HEK293 (cell line): ENCODE results near the gene RNF40.

Experiments used
- CTCF ChIP-seq: fragments of 450-650 bp; formaldehyde crosslinking; IDR thresholded peaks from 2 replicates; pipeline ENCODE4 v1.5.1; 2016; ENCODE audit warnings: missing biosample characterization, missing genetic modification characterization
- PBX3 ChIP-seq: sonication (generic); formaldehyde crosslinking; IDR thresholded peaks from 2 replicates; pipeline ENCODE4 v1.8.1; 2022; ENCODE audit warnings: mild to moderate bottlenecking, moderate library complexity, missing genetic modification reagents
- ZNF274 ChIP-seq, 2 experiments: fragments of 200-500 bp in 1 of 2; fragments of 450-650 bp in 1 of 2; sonication (Bioruptor generic) in 1 of 2; formaldehyde crosslinking in 1 of 2; IDR thresholded peaks; 2 replicates each; pipeline versions ENCODE4 v1.5.1 to v1.6.1; 2014 to 2016; ENCODE audit warnings: borderline replicate concordance in 1 of 2, inconsistent platforms in 1 of 2, low read length in 1 of 2, missing biosample characterization in 1 of 2, missing genetic modification characterization in 1 of 2
- ZNF76 ChIP-seq: fragments of 450-650 bp; formaldehyde crosslinking; IDR thresholded peaks from 2 replicates; pipeline ENCODE4; 2016; ENCODE audit warnings: low read depth, missing biosample characterization, missing genetic modification characterization, borderline replicate concordance

GRCh38 chr16:30766206-30766932 is 4.2 kb downstream of the RNF40 start:
- TF ChIP-seq ZNF274 (IDR thresholded peaks at IDR 0.05; ENCODE audit: low read length): no peak
- TF ChIP-seq ZNF274 (tag by site-specific recombination; IDR thresholded peaks at IDR 0.05; ENCODE audit: borderline replicate concordance): no peak
- TF ChIP-seq ZNF76 (tag by site-specific recombination): no peak
- TF ChIP-seq CTCF (tag by site-specific recombination): no peak
- TF ChIP-seq PBX3 (CRISPR knock-in tag): no peak
